Mesenchymal stem cell (in vitro differentiated cells and primary cell): ENCODE measurements around the gene PRKCZ.
A peak's percentile ranks its signal among the peaks of the same experiment; 100 is the strongest.

ENCODE experiments used
- DNase-seq: peaks from one replicate; pipeline ENCODE4 v3.0.0-alpha.2; 2013
- H2AFZ ChIP-seq: one replicate; pipeline ENCODE4 v1.6.1; 2013; ENCODE audit warnings: low read depth, mild to moderate bottlenecking, control low read depth, inconsistent platforms, low read length, moderate library complexity
- H2AK5ac ChIP-seq: 2 replicates; pipeline ENCODE4 v1.6.1; 2013; ENCODE audit warnings: low read length, moderate library complexity, mild to moderate bottlenecking, inconsistent platforms; ENCODE audit not compliant: severe bottlenecking
- H2BK120ac ChIP-seq: one replicate; pipeline ENCODE4 v1.6.1; 2013; ENCODE audit warnings: low read depth, mild to moderate bottlenecking, inconsistent platforms, low read length, moderate library complexity
- H2BK12ac ChIP-seq, 2 experiments: one replicate each; pipeline ENCODE4 v1.6.1; 2013; ENCODE audit warnings: inconsistent platforms in 2 of 2, low read length in 2 of 2, mild to moderate bottlenecking in 2 of 2, moderate library complexity in 2 of 2, control low read depth in 1 of 2
- H2BK15ac ChIP-seq: one replicate; pipeline ENCODE4 v1.6.1; 2013; ENCODE audit warnings: mild to moderate bottlenecking, low read depth, inconsistent platforms; ENCODE audit not compliant: poor library complexity, severe bottlenecking
- H2BK5ac ChIP-seq: 2 replicates; pipeline ENCODE4 v1.6.1; 2013; ENCODE audit warnings: low read depth, mild to moderate bottlenecking, low read length, control low read depth, inconsistent platforms; ENCODE audit not compliant: poor library complexity, severe bottlenecking
- H3K14ac ChIP-seq, 2 experiments: one replicate each; pipeline ENCODE4 v1.6.1; 2013; ENCODE audit warnings: inconsistent platforms in 2 of 2, low read length in 2 of 2, control low read depth in 1 of 2, mild to moderate bottlenecking in 1 of 2, moderate library complexity in 1 of 2
- H3K18ac ChIP-seq, 2 experiments: one replicate each; pipeline ENCODE4 v1.6.1; 2013; ENCODE audit warnings: inconsistent platforms in 2 of 2, low read length in 2 of 2, control low read depth in 1 of 2, low read depth in 1 of 2, mild to moderate bottlenecking in 1 of 2
- H3K23ac ChIP-seq, 2 experiments: one replicate each; pipeline ENCODE4 v1.6.1; 2013; ENCODE audit warnings: inconsistent platforms in 2 of 2, low read length in 2 of 2, mild to moderate bottlenecking in 2 of 2, moderate library complexity in 2 of 2, control low read depth in 1 of 2
- H3K27ac ChIP-seq: 2 replicates; pipeline ENCODE4 v1.5.1; 2013; ENCODE audit warnings: mild to moderate bottlenecking, moderate library complexity, low read length, control low read depth, inconsistent platforms; ENCODE audit not compliant: poor library complexity, severe bottlenecking
- H3K27me3 ChIP-seq, 2 experiments: 2 replicates each; pipeline versions ENCODE4 v1.6.1 to v1.7.0; 2013; ENCODE audit warnings: low read length in 2 of 2, mild to moderate bottlenecking in 2 of 2, moderate library complexity in 2 of 2, control low read depth in 1 of 2, inconsistent platforms in 1 of 2; ENCODE audit not compliant: control insufficient read depth in 1 of 2, insufficient read depth in 1 of 2
- H3K36me3 ChIP-seq, 2 experiments: 2 replicates each; pipeline versions ENCODE4 v1.6.1 to v1.7.0; 2013; ENCODE audit warnings: low read length in 2 of 2, control low read depth in 1 of 2, inconsistent platforms in 1 of 2, low read depth in 1 of 2, mild to moderate bottlenecking in 1 of 2; ENCODE audit not compliant: insufficient read depth in 2 of 2, control insufficient read depth in 1 of 2
- H3K4ac ChIP-seq, 2 experiments: one replicate each; pipeline ENCODE4 v1.6.1; 2013; ENCODE audit warnings: inconsistent platforms in 2 of 2, low read length in 2 of 2, mild to moderate bottlenecking in 2 of 2, moderate library complexity in 2 of 2, control low read depth in 1 of 2, low read depth in 1 of 2
- H3K4me1 ChIP-seq: 2 replicates; pipeline ENCODE4 v1.6.1; 2013; ENCODE audit warnings: low read depth, low read length, control low read depth; ENCODE audit not compliant: control insufficient read depth, insufficient read depth
- H3K4me2 ChIP-seq: 2 replicates; pipeline ENCODE4 v1.6.1; 2013; ENCODE audit warnings: low read length, mild to moderate bottlenecking, inconsistent platforms; ENCODE audit not compliant: poor library complexity, severe bottlenecking
- H3K4me3 ChIP-seq, 2 experiments: 2 replicates each; pipeline versions ENCODE4 v1.5.1 to v1.7.0; 2013; ENCODE audit warnings: low read length in 2 of 2, mild to moderate bottlenecking in 2 of 2, control low read depth in 1 of 2, low read depth in 1 of 2; ENCODE audit not compliant: insufficient read depth in 1 of 2
- H3K79me1 ChIP-seq: replicated peaks from 2 replicates; pipeline ENCODE4 v1.6.1; 2013; ENCODE audit warnings: mild to moderate bottlenecking, control low read depth, low read length, inconsistent platforms; ENCODE audit not compliant: poor library complexity, severe bottlenecking
- H3K9ac ChIP-seq: 2 replicates; pipeline ENCODE4 v1.7.0; 2013; ENCODE audit warnings: mild to moderate bottlenecking, low read length, moderate library complexity
- H3K9me3 ChIP-seq: 2 replicates; pipeline ENCODE4 v1.7.0; 2013; ENCODE audit warnings: mild to moderate bottlenecking, low read length; ENCODE audit not compliant: control insufficient read depth
- H4K8ac ChIP-seq: one replicate; pipeline ENCODE4 v1.6.1; 2013; ENCODE audit warnings: inconsistent platforms, mild to moderate bottlenecking, low read length, moderate library complexity
- H4K91ac ChIP-seq: one replicate; pipeline ENCODE4 v1.6.1; 2013; ENCODE audit warnings: mild to moderate bottlenecking, low read length, inconsistent platforms
- WGBS: methylation state at CpG from one replicate; pipeline ENCODE4 v1.1.7; 2013; ENCODE audit warnings: mixed read lengths; 5-methylcytosine and 5-hydroxymethylcytosine counted together

PRKCZ gene

GRCh38 chr1:2135441-2135841 lies 85.2 kb downstream of the PRKCZ start:
- Histone ChIP-seq H3K14ac (no peak overlapping the region), H3K18ac (no peak overlapping the region), H3K36me3 (peaks cover 0 to 25% of the 10 kb centered on the region in 2 experiments), H3K79me1 (peaks cover 6% of the 10 kb centered on the region), H4K91ac (no peak overlapping the region), H2AFZ (no peak overlapping the region), H3K4me3 (no peak overlapping the region), H3K9me3 (no peaks in the 10 kb centered on the region), H2AK5ac (no peak overlapping the region), H2BK12ac (no peak overlapping the region), H2BK15ac (no peak overlapping the region), H3K4me2 (no peak overlapping the region), H3K27ac (peak overlapping the region; percentile 39), H3K23ac (no peak overlapping the region), H2BK5ac (no peak overlapping the region), H3K4me1 (peaks cover 46% of the 10 kb centered on the region), H4K8ac (peak overlapping the region; percentile 19), H3K9ac (peak overlapping the region; percentile 89), H3K4ac (no peak overlapping the region), H3K27me3 (peaks cover 0 to 26% of the 10 kb centered on the region in 2 experiments), H2BK120ac (no peak overlapping the region)
- WGBS: 45% methylated on average over 13 of the region's 13 CpGs
- DNase-seq: peak; percentile 94

- H3K4me3 ChIP-seq: no peak overlapping the region
- H2BK5ac ChIP-seq: no peak overlapping the region
- peak overlapping the region; percentile 24 for H4K91ac ChIP-seq
- peaks cover 46% of the 10 kb centered on the region for H3K4me1 ChIP-seq
- H2BK15ac ChIP-seq: no peak overlapping the region
- H2BK120ac ChIP-seq: no peak overlapping the region
- H4K8ac ChIP-seq: no peak overlapping the region
- no peak overlapping the region for H2AK5ac ChIP-seq
- H3K23ac ChIP-seq: no peak overlapping the region
- peak overlapping the region in 1 of 2 experiments; percentile 52 for H2BK12ac ChIP-seq
- no peak overlapping the region for H3K14ac ChIP-seq
- 93% methylated on average over 10 of the region's 10 CpGs for WGBS
- DNase-seq: no peak
- no peaks in the 10 kb centered on the region for H3K9me3 ChIP-seq
- peaks cover 4% of the 10 kb centered on the region for H3K79me1 ChIP-seq
- peaks cover 0 to 26% of the 10 kb centered on the region in 2 experiments for H3K27me3 ChIP-seq
- H3K36me3 ChIP-seq: peaks cover 0 to 22% of the 10 kb centered on the region in 2 experiments
- H3K4me2 ChIP-seq: no peak overlapping the region
- peak overlapping the region; percentile 89 for H3K9ac ChIP-seq
- no peak overlapping the region for H2AFZ ChIP-seq
- peak overlapping the region in 1 of 2 experiments; percentile 64 for H3K18ac ChIP-seq
- no peak overlapping the region for H3K4ac ChIP-seq
- H3K27ac ChIP-seq: peak overlapping the region; percentile 39
Observed at GRCh38 chr1:2135941-2136340, 85.7 kb downstream of the PRKCZ start.

- H3K27me3 ChIP-seq: peaks cover 0 to 26% of the 10 kb centered on the region in 2 experiments
- H2BK120ac ChIP-seq: no peak overlapping the region
- peak overlapping the region in 1 of 2 experiments; percentile 21 for H3K4ac ChIP-seq
- 88% methylated on average over 19 of the region's 19 CpGs for WGBS
- H3K79me1 ChIP-seq: no peaks in the 10 kb centered on the region
- no peak overlapping the region for H3K4me3 ChIP-seq
- DNase-seq: no peak
- no peak overlapping the region for H3K14ac ChIP-seq
- H3K18ac ChIP-seq: no peak overlapping the region
- H3K23ac ChIP-seq: no peak overlapping the region
- no peak overlapping the region for H3K4me2 ChIP-seq
- H3K4me1 ChIP-seq: peaks cover 46% of the 10 kb centered on the region
- no peaks in the 10 kb centered on the region for H3K9me3 ChIP-seq
- H3K9ac ChIP-seq: peak overlapping the region; percentile 89
- H2BK15ac ChIP-seq: no peak overlapping the region
- no peak overlapping the region for H4K91ac ChIP-seq
- H2BK12ac ChIP-seq: no peak overlapping the region
- peaks cover 0 to 20% of the 10 kb centered on the region in 2 experiments for H3K36me3 ChIP-seq
- no peak overlapping the region for H2AK5ac ChIP-seq
- no peak overlapping the region for H3K27ac ChIP-seq
- H2BK5ac ChIP-seq: no peak overlapping the region
- no peak overlapping the region for H2AFZ ChIP-seq
- no peak overlapping the region for H4K8ac ChIP-seq
Observed at GRCh38 chr1:2136386-2137235, 86.4 kb downstream of the PRKCZ start.

GRCh38 chr1:2137257-2138121 lies 87.3 kb downstream of the PRKCZ start:
- Histone ChIP-seq H4K91ac (no peak overlapping the region), H3K14ac (no peak overlapping the region), H3K23ac (no peak overlapping the region), H3K79me1 (no peaks in the 10 kb centered on the region), H2BK12ac (no peak overlapping the region), H3K18ac (no peak overlapping the region), H3K36me3 (peaks cover 0 to 24% of the 10 kb centered on the region in 2 experiments), H2BK120ac (no peak overlapping the region), H3K4ac (no peak overlapping the region), H2AFZ (no peak overlapping the region), H4K8ac (no peak overlapping the region), H3K4me2 (no peak overlapping the region), H2BK15ac (no peak overlapping the region), H3K4me1 (peaks cover 40% of the 10 kb centered on the region), H2BK5ac (no peak overlapping the region), H3K9ac (no peak overlapping the region), H3K4me3 (no peak overlapping the region), H2AK5ac (no peak overlapping the region), H3K9me3 (no peaks in the 10 kb centered on the region), H3K27ac (no peak overlapping the region), H3K27me3 (peaks cover 0 to 28% of the 10 kb centered on the region in 2 experiments)
- DNase-seq: no peak
- 89% methylated on average over 29 of the region's 29 CpGs for WGBS
